IMR-90 (cell line): ENCODE results near the gene GPRC5D. TPM values are rescaled to one million over a fixed set of nuclear protein-coding genes. Genes with fewer than 3 reads are reported as not detected.

Experiments
- ATAC-seq: fragments of 200-7000 bp; cut with Tn5 transposase; 2 replicates; pipeline ENCODE4 v1.9.1; 2020; ENCODE audit warnings: low read depth, mild to moderate bottlenecking, moderate library complexity
- BruUV-seq: library from RNA; stranded (reverse); fragments of 400-500 nt; replicated peaks from 2 replicates; lab custom pipeline; 2021; lab: Mats Ljungman, UMichigan
- CTCF ChIA-PET: fragments of 300-600 bp; formaldehyde crosslinking; extraction: SDS; loops from one replicate; lab custom pipeline; 2021; ENCODE audit warnings: antibody characterized with exemption; lab: Yijun Ruan, JAX
- POLR2A ChIA-PET: fragments of 300-600 bp; sonication (Branson Sonifier 250); formaldehyde crosslinking; loops from one replicate; lab custom pipeline; 2022; ENCODE audit warnings: antibody characterized with exemption; ENCODE audit not compliant: unreplicated experiment; lab: Charles Lee
- DNase-seq: peaks from one replicate; pipeline ENCODE4 v3.0.0; 2013
- H2AFZ ChIP-seq: replicated peaks from 2 replicates; pipeline ENCODE3; 2013; ENCODE audit warnings: low read length, mild to moderate bottlenecking; ENCODE audit not compliant: poor library complexity
- H2AK5ac ChIP-seq: 2 replicates; pipeline ENCODE4 v1.6.1; 2013; ENCODE audit warnings: low read depth, low read length, inconsistent platforms
- H2AK9ac ChIP-seq: replicated peaks from 2 replicates; pipeline ENCODE3; 2013; ENCODE audit warnings: mild to moderate bottlenecking, low read depth, low read length, moderate library complexity; ENCODE audit not compliant: poor library complexity
- H2BK120ac ChIP-seq: 2 replicates; pipeline ENCODE4 v1.6.1; 2013; ENCODE audit warnings: low read depth, low read length, inconsistent platforms
- H2BK15ac ChIP-seq: 3 replicates; pipeline ENCODE4 v1.6.1; 2013; ENCODE audit warnings: low read depth, low read length, inconsistent platforms
- H2BK20ac ChIP-seq: 2 replicates; pipeline ENCODE4 v1.6.1; 2013; ENCODE audit warnings: low read depth, mild to moderate bottlenecking, inconsistent platforms, low read length, moderate library complexity
- H2BK5ac ChIP-seq: 2 replicates; pipeline ENCODE4 v1.6.1; 2013; ENCODE audit warnings: mild to moderate bottlenecking, low read depth, low read length, inconsistent platforms; ENCODE audit not compliant: poor library complexity, severe bottlenecking
- H3K14ac ChIP-seq: replicated peaks from 2 replicates; pipeline ENCODE4 v1.6.1; 2013; ENCODE audit warnings: low read depth, low read length, inconsistent platforms
- H3K18ac ChIP-seq: 2 replicates; pipeline ENCODE4 v1.6.1; 2013; ENCODE audit warnings: low read depth, low read length, control low read depth
- H3K23ac ChIP-seq: 2 replicates; pipeline ENCODE4 v1.6.1; 2013; ENCODE audit warnings: low read depth, low read length, inconsistent platforms
- H3K27ac ChIP-seq: 2 replicates; pipeline ENCODE4 v1.5.1; 2013; ENCODE audit warnings: mild to moderate bottlenecking, control low read depth, low read length; ENCODE audit not compliant: insufficient read depth
- H3K27me3 ChIP-seq: 2 replicates; pipeline ENCODE4 v1.6.1; 2013; ENCODE audit warnings: low read length; ENCODE audit not compliant: control insufficient read depth, insufficient read depth
- H3K36me3 ChIP-seq: 2 replicates; pipeline ENCODE4 v1.6.1; 2013; ENCODE audit warnings: low read length, mixed read lengths; ENCODE audit not compliant: control insufficient read depth, insufficient read depth
- H3K4ac ChIP-seq: 2 replicates; pipeline ENCODE4 v1.6.1; 2013; ENCODE audit warnings: low read depth, low read length, inconsistent platforms
- H3K4me1 ChIP-seq: 2 replicates; pipeline ENCODE4 v1.6.1; 2013; ENCODE audit warnings: low read length, mixed read lengths; ENCODE audit not compliant: control insufficient read depth, insufficient read depth
- H3K4me2 ChIP-seq: 2 replicates; pipeline ENCODE4 v1.6.1; 2013; ENCODE audit warnings: low read depth, mild to moderate bottlenecking, control low read depth, low read length, moderate library complexity
- H3K4me3 ChIP-seq: 2 replicates; pipeline ENCODE4 v1.5.1; 2013; ENCODE audit warnings: low read depth, mild to moderate bottlenecking, control low read depth, low read length, moderate library complexity; ENCODE audit not compliant: insufficient read depth
- H3K56ac ChIP-seq: 2 replicates; pipeline ENCODE4 v1.6.1; 2013; ENCODE audit warnings: low read length, inconsistent platforms; ENCODE audit not compliant: insufficient read depth; ENCODE audit errors: extremely low read depth
- H3K79me1 ChIP-seq, 2 experiments: 2 replicates each; pipeline ENCODE4 v1.6.1; 2013; ENCODE audit warnings: low read length in 2 of 2, inconsistent platforms in 1 of 2, low read depth in 1 of 2
- H3K9ac ChIP-seq: 2 replicates; pipeline ENCODE4 v1.6.1; 2013; ENCODE audit warnings: low read depth, low read length, control low read depth
- H3K9me1 ChIP-seq: 2 replicates; pipeline ENCODE4 v1.6.1; 2013; ENCODE audit warnings: low read length, inconsistent platforms; ENCODE audit not compliant: insufficient read depth
- H3K9me3 ChIP-seq: 2 replicates; pipeline ENCODE4 v1.6.1; 2013; ENCODE audit warnings: low read length; ENCODE audit not compliant: control insufficient read depth, insufficient read depth
- H4K20me1 ChIP-seq: 2 replicates; pipeline ENCODE4 v1.6.1; 2013; ENCODE audit warnings: low read length, inconsistent platforms; ENCODE audit not compliant: insufficient read depth
- H4K5ac ChIP-seq: 2 replicates; pipeline ENCODE4 v1.6.1; 2013; ENCODE audit warnings: mild to moderate bottlenecking, low read depth, low read length, control low read depth
- H4K8ac ChIP-seq, 2 experiments: 2 replicates each; pipeline ENCODE4 v1.6.1; 2013; ENCODE audit warnings: low read depth in 2 of 2, low read length in 2 of 2, control low read depth in 1 of 2, inconsistent platforms in 1 of 2
- H4K91ac ChIP-seq: 2 replicates; pipeline ENCODE4 v1.6.1; 2013; ENCODE audit warnings: low read depth, low read length, inconsistent platforms; ENCODE audit not compliant: insufficient read depth
- BHLHE40 ChIP-seq: fragments of 150-350 bp; IDR thresholded peaks from 2 replicates; pipeline ENCODE4 v1.6.1; 2016; ENCODE audit warnings: mild to moderate bottlenecking, low read depth, low read length
- CEBPB ChIP-seq: IDR thresholded peaks from 2 replicates; pipeline ENCODE4 v1.6.1; 2012; ENCODE audit warnings: low read depth, low read length, improper control_type of control experiment
- CHD1 ChIP-seq: IDR thresholded peaks from 2 replicates; pipeline ENCODE4 v1.6.1; 2012; ENCODE audit warnings: low read depth, low read length, improper control_type of control experiment
- FOS ChIP-seq: fragments of 150-350 bp; IDR thresholded peaks from 2 replicates; pipeline ENCODE4 v1.6.1; 2016; ENCODE audit warnings: low read depth, low read length
- MAFK ChIP-seq: IDR thresholded peaks from 2 replicates; pipeline ENCODE4 v1.6.1; 2012; ENCODE audit warnings: low read depth, low read length, improper control_type of control experiment
- MAZ ChIP-seq: IDR thresholded peaks from 2 replicates; pipeline ENCODE4 v1.6.1; 2012; ENCODE audit warnings: low read depth, mild to moderate bottlenecking, low read length, improper control_type of control experiment, moderate library complexity, borderline replicate concordance
- MXI1 ChIP-seq: IDR thresholded peaks from 2 replicates; pipeline ENCODE4 v1.6.1; 2012; ENCODE audit warnings: low read depth, mild to moderate bottlenecking, low read length, moderate library complexity, borderline replicate concordance
- NFE2L2 ChIP-seq: fragments of 150-350 bp; IDR thresholded peaks from 2 replicates; pipeline ENCODE4 v1.6.1; 2016; ENCODE audit warnings: low read depth, mild to moderate bottlenecking, low read length
- POLR2A ChIP-seq: IDR thresholded peaks from 2 replicates; pipeline ENCODE4 v1.6.1; 2012; ENCODE audit warnings: mild to moderate bottlenecking, low read depth, low read length
- RAD21 ChIP-seq: IDR thresholded peaks from 2 replicates; pipeline ENCODE4 v1.6.1; 2012; ENCODE audit warnings: low read length, improper control_type of control experiment
- RCOR1 ChIP-seq: IDR thresholded peaks from 2 replicates; pipeline ENCODE4 v1.6.1; 2012; ENCODE audit warnings: mild to moderate bottlenecking, low read length, improper control_type of control experiment; ENCODE audit not compliant: insufficient replicate concordance
- RFX5 ChIP-seq: IDR thresholded peaks from 2 replicates; pipeline ENCODE4 v1.8.0; 2012; ENCODE audit warnings: low read depth, mild to moderate bottlenecking, low read length, moderate library complexity
- SMC3 ChIP-seq: fragments of 150-350 bp; IDR thresholded peaks from 2 replicates; pipeline ENCODE4 v1.6.1; 2016; ENCODE audit warnings: low read depth, mild to moderate bottlenecking, antibody characterized with exemption, low read length, moderate library complexity
- WGBS, 2 experiments: methylation state at CpG; one replicate each; pipeline versions ENCODE4 v1.1.5 to v1.1.7; 2013; ENCODE audit warnings: missing lambda C conversion rate in 2 of 2; ENCODE audit not compliant: insufficient read length in 1 of 2; ENCODE audit errors: extremely low coverage in 2 of 2; 5-methylcytosine and 5-hydroxymethylcytosine counted together
- dilution Hi-C: fragments of 300-500 bp; cut with HindIII; formaldehyde crosslinking; loops from one replicate; pipeline ENCODE4 v1.14.3; 2018; ENCODE audit warnings: low sequenced_read_pairs; ENCODE audit not compliant: unreplicated experiment
- in situ Hi-C: fragments of 300-500 bp; cut with MboI; formaldehyde crosslinking; loops from 3 replicates; pipeline ENCODE4 v1.14.3; 2019; ENCODE audit warnings: low sequenced_read_pairs, inconsistent platforms, mixed read lengths
- intact Hi-C: fragments of 100-400 bp; cut with micrococcal nuclease; formaldehyde crosslinking; loops from 2 replicates; pipeline ENCODE4 v1.10.0; 2022
- polyA plus RNA-seq, 3 experiments: library from polyadenylated mRNA; depleted of rRNA; stranded (reverse); fragments of >200 nt; gene quantifications; 2 replicates each; pipeline ENCODE4 v1.2.3, GENCODE V29; 2012; ENCODE audit warnings: low replicate concordance in 1 of 3
- total RNA-seq: library from RNA; depleted of rRNA; stranded (reverse); fragments of >200 nt; gene quantifications from 2 replicates; pipeline ENCODE4 v1.2.3, GENCODE V29; 2012
- TF ChIP-seq, protein P1 (sequence below): fragments of 150-350 bp; IDR thresholded peaks from 2 replicates; pipeline ENCODE4 v1.6.1; 2016; ENCODE audit warnings: low read depth, mild to moderate bottlenecking, low read length, moderate library complexity, borderline replicate concordance
- TF ChIP-seq, protein P2 (sequence below): fragments of 150-350 bp; IDR thresholded peaks from 2 replicates; pipeline ENCODE4 v1.6.1; 2017; ENCODE audit warnings: mild to moderate bottlenecking, antibody characterized with exemption, low read length, low read depth
- TF ChIP-seq, protein P3 (sequence below): conservative IDR thresholded peaks from 2 replicates; pipeline ENCODE4 v1.5.1; 2012; ENCODE audit warnings: mild to moderate bottlenecking, low read depth, low read length, improper control_type of control experiment

The GPRC5D gene
- total and polyA plus RNA-seq, 2 of the 4 experiments (the other 2 are of a cell fraction) = not detected

DNA sequence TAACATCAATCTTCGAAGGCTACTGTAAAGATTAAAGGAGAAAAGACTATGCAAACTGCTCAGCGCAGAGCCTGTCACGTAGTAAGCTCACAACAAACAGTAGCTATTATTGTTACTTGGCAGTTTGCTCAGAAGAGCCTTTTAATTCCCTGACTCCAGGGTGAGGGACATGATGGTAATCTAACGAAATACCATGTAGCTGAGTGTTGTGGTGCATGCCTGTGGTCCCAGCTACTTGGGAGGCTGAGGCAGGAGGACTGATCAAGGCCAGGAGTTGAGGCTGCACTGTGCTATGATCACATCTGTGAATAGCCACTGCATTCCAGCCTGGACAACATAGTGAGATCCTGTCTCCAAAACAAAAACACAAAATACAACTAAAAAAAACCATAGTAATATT is 25.3 kb upstream of the GPRC5D start:
- no peak for DNase-seq

More for the DNA sequence above, 25.3 kb upstream of the GPRC5D start:
- no TSS peak for BruUV-seq
- Histone ChIP-seq H3K18ac (no peak overlapping the region), H2AK5ac (peak overlapping the region; percentile 57), H2BK120ac (no peak overlapping the region; the same call in 1 of the 2 replicates), H3K27me3 (no peaks in the 10 kb centered on the region), H3K79me1 (peaks cover 36 to 65% of the 10 kb centered on the region in 2 experiments), H3K4me1 (peaks cover 29% of the 10 kb centered on the region), H4K5ac (no peak overlapping the region), H3K14ac (no peak overlapping the region), H3K9me3 (peaks cover 3% of the 10 kb centered on the region; the same call in 1 of the 2 replicates), H3K4me3 (no peak overlapping the region), H3K9ac (no peak overlapping the region), H3K23ac (no peak overlapping the region), H2AFZ (no peak overlapping the region), H4K8ac (no peak overlapping the region), H3K4me2 (no peak overlapping the region), H3K56ac (no peak overlapping the region), H2BK5ac (peak overlapping the region; percentile 18), H3K27ac (no peak overlapping the region), H3K36me3 (peaks cover 33% of the 10 kb centered on the region), H2BK20ac (no peak overlapping the region), H4K20me1 (peaks cover 9% of the 10 kb centered on the region), H3K4ac (no peak overlapping the region), H2AK9ac (no peak overlapping the region), H3K9me1 (peaks cover 31% of the 10 kb centered on the region), H4K91ac (no peak overlapping the region), H2BK15ac (peak overlapping the region; percentile 59; the same call in 1 of the 3 replicates)
- ChIA-PET CTCF (interaction anchor here (0.6 kb wide), 1 partner anchor 74 kb away, joined by 3 read pairs; no protein-coding TSS in a partner anchor), POLR2A (interaction anchor here (0.6 kb wide), 1 partner anchor 1368 kb away, joined by 4 read pairs; no protein-coding TSS in a partner anchor)
- WGBS, 2 experiments = 100% methylated on average over 1 of the region's 4 CpGs; no CpG with 5 or more reads in 1 of the 2 experiments
- in situ Hi-C loops = no loop called here
- TF ChIP-seq RCOR1 (no peak), CEBPB (no peak), MAZ (no peak), MAFK (no peak), BHLHE40 (no peak), FOS (no peak), RAD21 (no peak), SMC3 (no peak), CHD1 (no peak), MXI1 (no peak), RFX5 (no peak), NFE2L2 (no peak), POLR2A (no peak)
- TF ChIP-seq, protein P1, sequence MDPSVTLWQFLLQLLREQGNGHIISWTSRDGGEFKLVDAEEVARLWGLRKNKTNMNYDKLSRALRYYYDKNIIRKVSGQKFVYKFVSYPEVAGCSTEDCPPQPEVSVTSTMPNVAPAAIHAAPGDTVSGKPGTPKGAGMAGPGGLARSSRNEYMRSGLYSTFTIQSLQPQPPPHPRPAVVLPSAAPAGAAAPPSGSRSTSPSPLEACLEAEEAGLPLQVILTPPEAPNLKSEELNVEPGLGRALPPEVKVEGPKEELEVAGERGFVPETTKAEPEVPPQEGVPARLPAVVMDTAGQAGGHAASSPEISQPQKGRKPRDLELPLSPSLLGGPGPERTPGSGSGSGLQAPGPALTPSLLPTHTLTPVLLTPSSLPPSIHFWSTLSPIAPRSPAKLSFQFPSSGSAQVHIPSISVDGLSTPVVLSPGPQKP = no peak
- TF ChIP-seq, protein P2, sequence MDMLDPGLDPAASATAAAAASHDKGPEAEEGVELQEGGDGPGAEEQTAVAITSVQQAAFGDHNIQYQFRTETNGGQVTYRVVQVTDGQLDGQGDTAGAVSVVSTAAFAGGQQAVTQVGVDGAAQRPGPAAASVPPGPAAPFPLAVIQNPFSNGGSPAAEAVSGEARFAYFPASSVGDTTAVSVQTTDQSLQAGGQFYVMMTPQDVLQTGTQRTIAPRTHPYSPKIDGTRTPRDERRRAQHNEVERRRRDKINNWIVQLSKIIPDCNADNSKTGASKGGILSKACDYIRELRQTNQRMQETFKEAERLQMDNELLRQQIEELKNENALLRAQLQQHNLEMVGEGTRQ = no peak
- TF ChIP-seq, protein P3, sequence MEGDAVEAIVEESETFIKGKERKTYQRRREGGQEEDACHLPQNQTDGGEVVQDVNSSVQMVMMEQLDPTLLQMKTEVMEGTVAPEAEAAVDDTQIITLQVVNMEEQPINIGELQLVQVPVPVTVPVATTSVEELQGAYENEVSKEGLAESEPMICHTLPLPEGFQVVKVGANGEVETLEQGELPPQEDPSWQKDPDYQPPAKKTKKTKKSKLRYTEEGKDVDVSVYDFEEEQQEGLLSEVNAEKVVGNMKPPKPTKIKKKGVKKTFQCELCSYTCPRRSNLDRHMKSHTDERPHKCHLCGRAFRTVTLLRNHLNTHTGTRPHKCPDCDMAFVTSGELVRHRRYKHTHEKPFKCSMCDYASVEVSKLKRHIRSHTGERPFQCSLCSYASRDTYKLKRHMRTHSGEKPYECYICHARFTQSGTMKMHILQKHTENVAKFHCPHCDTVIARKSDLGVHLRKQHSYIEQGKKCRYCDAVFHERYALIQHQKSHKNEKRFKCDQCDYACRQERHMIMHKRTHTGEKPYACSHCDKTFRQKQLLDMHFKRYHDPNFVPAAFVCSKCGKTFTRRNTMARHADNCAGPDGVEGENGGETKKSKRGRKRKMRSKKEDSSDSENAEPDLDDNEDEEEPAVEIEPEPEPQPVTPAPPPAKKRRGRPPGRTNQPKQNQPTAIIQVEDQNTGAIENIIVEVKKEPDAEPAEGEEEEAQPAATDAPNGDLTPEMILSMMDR = no peak
- dilution Hi-C loops = no loop called here
- no peak for ATAC-seq
- intact Hi-C loops = loop anchor here (5.0 kb wide), 2 partner anchors 35 to 250 kb away; no protein-coding TSS in a partner anchor
